GM21786 (cell line): ENCODE measurements around the gene C1QTNF12.

Experiments
- ATAC-seq: cut with Tn5 transposase; IDR thresholded peaks from one replicate; pipeline ENCODE4 v1.9.1; 2021; ENCODE audit not compliant: unreplicated experiment

C1QTNF12 gene

GRCh38 chr1:1229770-1230169 is 16.8 kb downstream of the C1QTNF12 start:
- ATAC-seq: no peak

GRCh38 chr1:1228596-1229321 is 17.8 kb downstream of the C1QTNF12 start:
- ATAC-seq: no peak

GRCh38 chr1:1228187-1228586 is 18.3 kb downstream of the C1QTNF12 start:
- no peak for ATAC-seq

GRCh38 chr1:1227386-1227785 is 19.1 kb downstream of the C1QTNF12 start:
- ATAC-seq: no peak

- no peak for ATAC-seq
Observed at GRCh38 chr1:1226566-1227362, 19.8 kb downstream of the C1QTNF12 start.

- no peak for ATAC-seq
Observed at GRCh38 chr1:1225913-1226312, 20.6 kb downstream of the C1QTNF12 start.

GRCh38 chr1:1225238-1225845 is 21.2 kb downstream of the C1QTNF12 start:
- no peak for ATAC-seq

- ATAC-seq: no peak
Observed at GRCh38 chr1:1223891-1224290, 22.6 kb downstream of the C1QTNF12 start.

- ATAC-seq: no peak
Observed at GRCh38 chr1:1223321-1223720, 23.2 kb downstream of the C1QTNF12 start.

- no peak for ATAC-seq
Observed at GRCh38 chr1:1222575-1223225, 23.8 kb downstream of the C1QTNF12 start.

GRCh38 chr1:1221887-1222574 is 24.5 kb downstream of the C1QTNF12 start:
- no peak for ATAC-seq

GRCh38 chr1:1220197-1220596 is 26.3 kb downstream of the C1QTNF12 start:
- ATAC-seq: no peak

GRCh38 chr1:1219341-1219740 is 27.2 kb downstream of the C1QTNF12 start:
- no peak for ATAC-seq

- ATAC-seq: no peak
Observed at GRCh38 chr1:1218524-1219200, 27.9 kb downstream of the C1QTNF12 start.

GRCh38 chr1:1217621-1218523 is 28.6 kb downstream of the C1QTNF12 start:
- no peak for ATAC-seq

- no peak for ATAC-seq
Observed at GRCh38 chr1:1216770-1217620, 29.5 kb downstream of the C1QTNF12 start.

GRCh38 chr1:1215881-1216605 is 30.5 kb downstream of the C1QTNF12 start:
- ATAC-seq: no peak
